GM21717 (cell line): Measurements from ENCODE around the gene HHAT.
"Not testable (repeated sequence)": the region's sequence is repeated elsewhere in the genome, so short reads cannot be mapped to it uniquely, and the experiment has no call there.

Experiments used
- ATAC-seq: cut with Tn5 transposase; IDR thresholded peaks from one replicate; pipeline ENCODE4 v1.9.1; 2021; ENCODE audit warnings: mild to moderate bottlenecking, moderate library complexity; ENCODE audit not compliant: unreplicated experiment

Gene HHAT

DNA sequence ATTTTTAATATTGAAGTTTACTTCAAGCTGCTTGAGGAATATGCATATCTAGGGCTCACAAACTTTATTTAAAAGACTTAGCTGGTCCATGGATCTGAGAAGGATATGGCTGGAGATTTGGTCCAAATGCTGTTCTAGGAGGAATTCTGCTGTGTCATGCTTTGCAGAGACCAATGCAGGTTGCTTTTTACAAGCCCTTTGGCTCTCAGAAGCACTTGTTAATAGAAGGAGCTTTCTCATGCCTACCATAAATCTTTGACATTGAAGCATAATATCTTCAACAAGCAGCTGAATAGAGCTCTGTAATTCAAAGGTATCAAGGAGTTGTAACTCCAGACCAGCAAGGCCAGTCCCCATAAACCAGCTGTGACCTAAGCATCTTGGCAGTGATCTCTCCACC is 299.1 kb downstream of the HHAT start:
- ATAC-seq = no peak

- no peak for ATAC-seq
Observed at GRCh38 chr1:210629276-210629675, 300.6 kb downstream of the HHAT start.

DNA sequence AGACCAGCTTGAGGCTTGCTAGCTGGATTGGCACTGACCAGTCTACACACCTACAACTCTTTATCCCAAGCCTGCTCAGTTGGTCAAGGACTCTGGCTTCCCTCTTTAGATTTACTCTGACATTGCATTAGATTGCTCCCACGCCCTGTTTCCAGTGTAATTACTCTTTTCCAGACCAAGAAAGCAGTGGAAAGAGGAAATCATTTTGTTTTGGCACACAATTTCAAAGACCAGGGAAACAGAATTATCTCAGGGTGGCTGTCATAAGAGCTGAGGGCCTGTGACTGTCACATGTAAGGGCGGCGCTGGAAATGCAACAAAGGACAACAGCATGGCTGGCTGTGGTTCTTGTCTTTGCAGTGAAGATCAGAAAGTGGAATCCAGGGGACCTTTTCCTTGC is 302.7 kb downstream of the HHAT start:
- no peak for ATAC-seq

DNA sequence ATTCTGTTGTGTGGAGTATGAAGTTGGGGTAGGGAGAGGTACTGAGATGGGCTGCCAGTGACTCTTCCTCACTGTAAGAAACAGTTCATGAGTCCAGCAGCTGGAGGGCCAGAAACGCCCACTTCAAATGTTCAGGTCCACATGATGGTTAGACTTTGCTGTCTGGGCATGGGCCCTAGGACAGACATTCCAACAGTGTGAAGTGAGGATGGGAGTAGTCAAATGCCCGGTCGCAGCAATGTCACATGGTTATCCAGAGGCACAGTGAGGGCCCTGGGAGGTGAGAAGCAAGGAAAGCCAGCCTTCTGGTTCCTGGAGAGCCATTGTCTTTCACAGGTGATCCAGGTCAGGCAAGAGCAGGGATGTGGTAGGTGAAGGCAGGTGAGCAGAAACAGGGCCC is 304.4 kb downstream of the HHAT start:
- no peak for ATAC-seq

GRCh38 chr1:210633636-210634035 is 304.9 kb downstream of the HHAT start:
- ATAC-seq = no peak

GRCh38 chr1:210635108-210635507 is 306.4 kb downstream of the HHAT start:
- ATAC-seq = no peak

- ATAC-seq = no peak
Observed at GRCh38 chr1:210641582-210641981, 312.9 kb downstream of the HHAT start.

DNA sequence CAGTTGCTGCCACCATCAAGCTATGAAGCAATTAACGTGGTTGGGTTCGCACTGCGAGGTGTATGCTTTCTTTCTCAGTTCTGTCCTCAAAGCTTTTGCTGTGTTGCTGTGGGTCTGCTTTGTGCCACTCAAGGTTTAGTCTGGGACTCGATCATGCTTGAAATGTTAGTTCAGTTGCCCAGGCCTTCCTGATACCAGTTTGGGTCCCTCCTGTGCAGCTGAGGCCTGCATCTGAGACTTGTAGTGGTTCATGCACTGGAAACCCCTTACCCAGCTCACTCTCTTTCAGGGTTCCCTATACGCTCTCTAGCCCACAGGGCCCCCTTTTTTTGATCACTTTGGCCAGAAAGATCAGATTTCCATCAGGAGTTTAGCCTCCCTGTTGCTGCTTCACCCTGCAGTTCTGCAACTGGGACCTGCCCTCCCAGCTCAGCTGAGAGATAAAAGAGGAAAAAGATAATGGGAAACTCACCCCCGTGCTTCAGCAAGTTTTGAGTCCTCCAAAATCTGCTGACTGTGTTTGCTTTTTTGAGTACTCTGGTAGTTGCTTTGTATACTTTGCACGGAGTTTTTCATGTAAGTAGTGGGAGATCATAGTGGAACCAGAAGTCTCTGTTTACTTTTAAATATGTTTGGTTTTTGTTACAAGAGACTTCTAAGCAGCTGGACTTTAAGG is 317.0 kb downstream of the HHAT start:
- ATAC-seq = no peak

GRCh38 chr1:210646258-210646616 is 317.5 kb downstream of the HHAT start:
- ATAC-seq = no peak

GRCh38 chr1:210647406-210648333 is 319.0 kb downstream of the HHAT start:
- ATAC-seq = no peak

GRCh38 chr1:210648588-210649269 is 320.0 kb downstream of the HHAT start:
- no peak for ATAC-seq

DNA sequence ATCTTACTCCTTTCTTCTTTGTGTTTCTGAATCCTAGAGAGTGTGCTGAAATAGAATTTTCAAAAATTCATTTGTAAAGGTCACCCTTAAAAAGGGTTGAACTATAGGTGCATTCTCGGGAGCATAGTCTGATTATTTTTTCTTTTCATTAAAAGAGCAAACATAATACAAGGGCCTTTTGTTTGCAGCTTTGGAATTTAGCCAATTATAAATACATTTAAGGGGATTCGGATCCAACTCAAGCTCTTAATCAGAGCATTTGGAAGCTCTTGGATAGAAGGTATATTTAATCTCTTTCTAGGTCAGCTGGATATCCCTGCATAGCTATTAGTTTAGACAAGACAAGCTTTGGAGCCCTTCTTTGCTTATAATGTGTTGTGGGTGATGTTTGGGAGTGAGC is 321.7 kb downstream of the HHAT start:
- no peak for ATAC-seq

DNA sequence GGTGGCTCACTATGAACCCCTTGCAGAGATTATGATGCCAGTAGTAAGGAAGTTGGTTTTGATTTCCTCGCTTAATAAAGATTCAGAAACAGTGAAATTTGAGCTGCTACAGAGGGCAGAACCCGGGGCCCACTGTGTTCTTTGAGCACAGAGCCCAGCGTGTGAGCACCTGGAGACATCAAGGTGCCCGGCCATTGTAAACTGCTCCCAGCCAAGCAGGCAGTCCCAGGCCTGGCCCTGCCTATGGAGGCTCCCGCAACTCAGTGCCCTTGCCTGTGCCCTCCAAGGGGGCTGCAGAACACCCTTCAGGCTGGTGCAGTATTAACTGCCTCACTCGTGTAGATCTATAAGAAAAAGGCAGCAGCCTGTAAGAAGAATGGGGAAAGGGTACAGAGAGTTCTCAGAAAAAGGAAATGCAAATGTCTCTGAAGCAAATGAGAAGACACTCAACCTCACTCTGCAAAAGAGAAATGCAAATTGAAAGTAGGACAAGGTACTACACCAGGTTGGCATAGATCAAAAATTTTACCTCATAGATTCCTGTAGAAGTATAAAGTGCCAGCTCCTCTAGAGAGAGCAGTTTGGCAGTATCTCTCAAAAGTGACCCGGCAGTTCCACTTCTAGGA is 323.7 kb downstream of the HHAT start:
- no peak for ATAC-seq

DNA sequence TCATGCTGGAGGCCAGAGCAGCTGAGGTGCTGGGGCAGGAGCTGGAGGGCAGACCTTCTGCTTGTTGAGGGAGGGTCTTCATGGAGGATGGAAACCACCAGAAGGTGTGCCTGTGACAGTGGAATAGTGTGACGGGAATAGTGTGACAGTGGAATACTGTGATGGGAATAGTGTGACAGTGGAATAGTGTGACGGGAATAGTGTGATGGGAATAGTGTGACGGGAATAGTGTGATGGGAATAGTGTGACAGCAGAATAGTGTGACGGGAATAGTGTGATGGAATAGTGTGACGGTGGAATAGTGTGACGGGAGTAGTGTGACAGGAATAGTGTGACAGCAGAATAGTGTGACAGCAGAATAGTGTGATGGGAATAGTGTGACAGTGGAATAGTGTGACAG is 325.1 kb downstream of the HHAT start:
- no peak for ATAC-seq

DNA sequence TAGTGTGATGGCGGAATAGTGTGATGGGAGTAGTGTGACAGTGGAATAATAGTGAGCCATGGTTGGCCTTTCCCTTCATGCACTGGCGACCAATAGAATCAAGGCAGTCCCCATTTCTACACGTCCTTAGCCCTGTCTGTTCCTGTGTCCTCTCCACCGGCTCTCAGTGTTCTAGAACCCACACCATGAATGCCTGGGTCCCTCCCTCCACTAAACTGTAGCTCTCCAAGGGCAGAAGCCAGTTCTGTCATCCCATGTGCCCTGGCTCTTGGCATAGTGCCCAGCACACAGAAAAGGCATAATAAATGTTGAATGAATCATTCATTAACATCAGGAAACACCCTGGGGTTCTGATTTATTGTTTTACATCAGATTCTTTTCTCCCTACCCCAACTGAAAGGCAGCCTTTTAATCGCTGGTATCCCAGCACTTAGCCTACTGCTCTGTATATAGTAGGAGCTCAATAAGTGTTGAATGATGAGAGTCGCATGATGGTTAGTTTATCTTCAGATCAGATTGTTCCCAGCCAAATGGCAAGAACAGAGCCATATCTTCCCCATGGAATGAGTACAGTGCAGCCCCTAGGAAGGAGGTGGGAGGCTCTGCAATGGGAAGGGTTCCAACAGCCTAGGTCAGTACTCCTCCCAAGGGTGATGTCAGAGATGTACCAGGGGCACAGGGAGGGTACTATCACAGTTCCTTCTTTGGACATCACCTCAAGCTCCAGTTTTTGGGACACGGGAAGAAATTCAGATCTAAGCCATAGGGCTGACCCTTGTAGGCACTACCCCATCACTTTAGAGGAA is 325.7 kb downstream of the HHAT start:
- ATAC-seq = no peak

DNA sequence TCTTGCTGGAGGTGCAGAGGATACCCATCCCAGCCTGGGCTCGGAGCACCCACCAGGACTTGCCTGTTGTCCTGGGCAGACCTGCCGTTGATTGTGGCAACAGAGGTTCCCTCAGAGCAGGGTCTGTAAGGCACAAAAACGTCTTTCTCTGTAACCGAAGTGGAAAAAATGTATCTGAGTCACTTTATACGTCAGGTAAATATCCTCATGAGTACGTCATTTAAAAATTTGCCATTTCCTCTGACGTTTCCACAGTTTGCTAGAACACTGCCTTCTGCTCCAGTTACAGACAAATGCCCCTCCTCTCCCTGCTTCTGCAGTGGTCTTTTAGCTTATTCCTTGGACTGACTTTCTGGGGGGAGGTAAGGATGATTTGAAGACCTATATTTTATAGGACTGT is 326.8 kb downstream of the HHAT start:
- ATAC-seq = no peak

DNA sequence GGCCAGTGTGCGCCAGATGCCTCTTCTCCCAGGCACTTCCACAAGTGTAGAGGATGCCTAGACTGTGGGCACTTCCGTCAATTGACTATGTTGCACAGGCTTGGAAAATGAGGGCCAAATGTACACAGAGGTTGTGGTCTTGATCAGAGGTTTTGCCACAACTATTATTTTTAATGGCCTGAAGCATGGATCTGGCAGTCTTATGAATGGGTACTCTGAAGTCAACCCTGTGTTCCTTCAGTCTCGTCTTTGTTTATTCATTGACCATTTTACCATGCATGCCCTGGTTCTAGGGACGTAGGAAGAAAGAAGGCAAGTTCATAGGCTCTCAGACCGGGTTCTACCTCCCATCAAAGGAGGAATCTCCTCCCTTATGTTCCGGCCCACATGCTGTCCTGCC is 329.1 kb downstream of the HHAT start:
- no peak for ATAC-seq

DNA sequence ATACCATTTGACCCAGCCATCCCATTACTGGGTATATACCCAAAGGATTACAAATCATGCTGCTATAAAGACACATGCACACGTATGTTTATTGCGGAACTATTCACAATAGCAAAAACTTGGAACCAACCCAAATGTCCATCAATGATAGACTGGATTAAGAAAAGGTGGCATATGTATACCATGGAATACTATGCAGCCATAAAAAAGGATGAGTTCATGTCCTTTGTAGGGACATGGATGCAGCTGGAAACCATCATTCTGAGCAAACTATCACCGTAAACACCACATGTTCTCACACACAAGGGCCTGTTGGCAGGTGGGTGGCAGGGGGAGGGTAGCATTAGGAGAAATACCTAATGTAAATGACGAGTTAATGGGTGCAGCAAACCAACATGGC is 332.8 kb downstream of the HHAT start:
- not testable (repeated sequence) for ATAC-seq

GRCh38 chr1:210662291-210663050 is 333.8 kb downstream of the HHAT start:
- ATAC-seq = no peak
